ENCODE results near the gene MAGI1.

- TF ChIP-seq CTCF (IDR thresholded peaks at IDR 0.05) (no peak), POLR2A (IDR thresholded peaks at IDR 0.05) (no peak), POLR2AphosphoS5 (IDR thresholded peaks at IDR 0.05) (peak in 1 of 3 donors; percentile 14)
These were observed 38.2 kb upstream of the MAGI1 start for GRCh38 chr3:66076861-66077470.

All from breast epithelium (tissue), 3 donors.